Measurements from ENCODE around the gene DPEP1. TPM values are rescaled to one million over a fixed set of nuclear protein-coding genes. Genes with fewer than 3 reads are reported as not detected.

Gene DPEP1
- polyA plus RNA-seq, 3 donors = not detected

DNA sequence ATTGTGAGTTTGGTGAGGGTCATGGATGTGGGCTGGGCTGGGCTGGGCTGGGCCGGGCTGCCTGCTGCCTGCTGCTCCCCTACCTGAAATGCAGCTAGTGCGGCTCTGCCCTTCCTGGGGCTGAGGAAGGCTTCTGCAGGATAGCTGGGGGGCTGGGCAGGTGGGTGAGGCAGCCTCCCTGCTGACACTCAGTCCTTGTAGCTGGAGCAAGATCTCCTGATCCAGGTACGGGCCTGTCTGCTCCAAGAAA is 48.3 kb upstream of the DPEP1 start:
- Histone ChIP-seq H2AFZ (ENCODE audit: insufficient read depth, low read depth, low read length, poor library complexity, severe bottlenecking) (no peak overlapping the region), H3K27me3 (ENCODE audit: control insufficient read depth in 2 of 2, insufficient read depth in 2 of 2, low read length in 2 of 2) (peaks cover 0 to 2% of the 10 kb centered on the region in 2 donors), H4K20me1 (ENCODE audit: insufficient read depth, low read length) (peaks cover 55% of the 10 kb centered on the region), H3K79me2 (ENCODE audit: insufficient read depth, low read length) (peaks cover 22% of the 10 kb centered on the region), H3K36me3 (replicated peaks in 1 of 2; ENCODE audit: control insufficient read depth in 1 of 2, insufficient read depth in 2 of 2, low read length in 2 of 2) (peaks cover 35 to 36% of the 10 kb centered on the region in 2 donors), H3K4me1 (ENCODE audit: control insufficient read depth in 1 of 2, insufficient read depth in 2 of 2, low read length in 2 of 2) (peaks cover 27 to 46% of the 10 kb centered on the region in 2 donors), H3K4me3 (replicated peaks in 1 of 3; ENCODE audit: low read depth in 2 of 3, low read length in 3 of 3) (peak overlapping the region in 1 of 3 experiments; percentile 59), H3K9ac (ENCODE audit: insufficient read depth, low read length, poor library complexity, severe bottlenecking) (peak overlapping the region; percentile 51), H3K27ac (ENCODE audit: low read depth in 1 of 2, low read length in 2 of 2) (no peak overlapping the region), H3K4me2 (replicated peaks; ENCODE audit: extremely low read depth, low read length, poor library complexity, severe bottlenecking) (peak overlapping the region; percentile 71), H3K9me3 (replicated peaks in 1 of 2; ENCODE audit: control insufficient read depth in 1 of 2, insufficient read depth in 1 of 2, low read length in 2 of 2) (no peaks in the 10 kb centered on the region)
- intact Hi-C loops (cut with micrococcal nuclease) = no loop called here
- no peak for DNase-seq
- 31% methylated on average over 3 of the region's 3 CpGs for WGBS (ENCODE audit: insufficient coverage)
- Mint-ChIP-seq H3K4me3 (peak overlapping the region; percentile 57 to 72), H3K27me3 (ENCODE audit: low read depth in 3 of 3) (peaks cover 5 to 8% (median 6%) of the 10 kb centered on the region in 3 donors), H3K27ac (no peak overlapping the region), H3K36me3 (peaks cover 41 to 43% of the 10 kb centered on the region in 2 donors), H3K4me1 (peaks cover 51% of the 10 kb centered on the region), H3K9me3 (no peaks in the 10 kb centered on the region)
- TF ChIP-seq, protein P1, sequence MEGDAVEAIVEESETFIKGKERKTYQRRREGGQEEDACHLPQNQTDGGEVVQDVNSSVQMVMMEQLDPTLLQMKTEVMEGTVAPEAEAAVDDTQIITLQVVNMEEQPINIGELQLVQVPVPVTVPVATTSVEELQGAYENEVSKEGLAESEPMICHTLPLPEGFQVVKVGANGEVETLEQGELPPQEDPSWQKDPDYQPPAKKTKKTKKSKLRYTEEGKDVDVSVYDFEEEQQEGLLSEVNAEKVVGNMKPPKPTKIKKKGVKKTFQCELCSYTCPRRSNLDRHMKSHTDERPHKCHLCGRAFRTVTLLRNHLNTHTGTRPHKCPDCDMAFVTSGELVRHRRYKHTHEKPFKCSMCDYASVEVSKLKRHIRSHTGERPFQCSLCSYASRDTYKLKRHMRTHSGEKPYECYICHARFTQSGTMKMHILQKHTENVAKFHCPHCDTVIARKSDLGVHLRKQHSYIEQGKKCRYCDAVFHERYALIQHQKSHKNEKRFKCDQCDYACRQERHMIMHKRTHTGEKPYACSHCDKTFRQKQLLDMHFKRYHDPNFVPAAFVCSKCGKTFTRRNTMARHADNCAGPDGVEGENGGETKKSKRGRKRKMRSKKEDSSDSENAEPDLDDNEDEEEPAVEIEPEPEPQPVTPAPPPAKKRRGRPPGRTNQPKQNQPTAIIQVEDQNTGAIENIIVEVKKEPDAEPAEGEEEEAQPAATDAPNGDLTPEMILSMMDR (IDR thresholded peaks at IDR 0.05) = no peak

DNA sequence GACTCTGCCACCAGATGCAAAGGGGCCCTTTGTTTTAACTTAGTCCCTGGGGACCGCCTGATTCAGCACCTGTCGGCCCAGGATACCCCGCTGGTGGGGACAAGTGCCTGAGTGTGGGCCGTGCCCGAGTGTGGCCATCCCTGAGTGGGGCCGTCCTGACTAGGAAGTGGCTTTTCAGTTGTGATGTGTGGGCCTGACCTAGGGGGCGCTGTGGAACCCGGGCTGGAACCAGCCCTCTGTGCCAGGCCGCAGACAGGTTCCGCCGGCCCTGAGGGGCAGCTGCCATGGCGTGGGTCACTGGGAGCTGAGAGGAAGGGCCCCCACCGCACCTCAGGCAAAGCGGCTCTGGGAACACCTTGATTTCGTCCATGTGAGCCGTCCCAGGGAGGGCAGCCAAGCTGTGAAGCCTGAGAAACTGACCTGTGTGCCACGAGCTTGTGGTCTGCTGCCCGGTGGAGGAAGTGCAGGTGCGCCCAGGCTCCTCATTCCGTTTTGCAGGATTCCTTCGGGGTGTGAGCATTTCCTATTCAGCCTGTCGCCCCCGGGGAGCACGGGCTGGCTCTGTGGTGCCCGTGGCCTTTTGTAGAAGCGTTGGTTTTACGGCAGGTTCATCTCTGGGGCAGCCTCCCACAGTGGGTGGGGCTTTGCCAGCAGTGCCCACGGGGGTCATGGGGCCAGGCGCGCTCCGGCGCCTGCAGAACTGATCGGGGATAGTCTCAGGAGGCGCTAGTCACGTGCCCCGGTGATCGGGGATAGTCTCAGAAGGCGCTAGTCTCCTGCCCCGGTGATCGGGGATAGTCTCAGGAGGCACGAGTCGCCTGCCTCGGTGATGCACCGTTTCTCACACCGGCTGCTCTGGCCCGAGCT is 47.7 kb upstream of the DPEP1 start:
- Mint-ChIP-seq H3K27ac (peak overlapping the region in 1 of 7 donors; percentile 36), H3K9me3 (no peaks in the 10 kb centered on the region), H3K36me3 (peaks cover 41 to 43% of the 10 kb centered on the region in 2 donors), H3K4me3 (peak overlapping the region; percentile 57 to 72), H3K27me3 (ENCODE audit: low read depth in 3 of 3) (peaks cover 6 to 11% (median 7%) of the 10 kb centered on the region in 3 donors), H3K4me1 (peaks cover 51% of the 10 kb centered on the region)
- 2% methylated on average over 43 of the region's 46 CpGs for whole genome bisulfite sequencing (ENCODE audit: insufficient coverage)
- Histone ChIP-seq H3K27ac (ENCODE audit: low read depth in 1 of 2, low read length in 2 of 2) (no peak overlapping the region), H3K9ac (ENCODE audit: insufficient read depth, low read length, poor library complexity, severe bottlenecking) (peak overlapping the region; percentile 51), H3K27me3 (ENCODE audit: control insufficient read depth in 2 of 2, insufficient read depth in 2 of 2, low read length in 2 of 2) (peaks cover 0 to 2% of the 10 kb centered on the region in 2 donors), H3K36me3 (replicated peaks in 1 of 2; ENCODE audit: control insufficient read depth in 1 of 2, insufficient read depth in 2 of 2, low read length in 2 of 2) (peaks cover 35 to 36% of the 10 kb centered on the region in 2 donors), H3K4me1 (ENCODE audit: control insufficient read depth in 1 of 2, insufficient read depth in 2 of 2, low read length in 2 of 2) (peaks cover 27 to 45% of the 10 kb centered on the region in 2 donors), H3K4me3 (replicated peaks in 1 of 3; ENCODE audit: low read depth in 2 of 3, low read length in 3 of 3) (peak overlapping the region in 1 of 3 experiments; percentile 59), H2AFZ (ENCODE audit: insufficient read depth, low read depth, low read length, poor library complexity, severe bottlenecking) (peak overlapping the region; percentile 56), H3K79me2 (ENCODE audit: insufficient read depth, low read length) (peaks cover 19% of the 10 kb centered on the region), H3K9me3 (replicated peaks in 1 of 2; ENCODE audit: control insufficient read depth in 1 of 2, insufficient read depth in 1 of 2, low read length in 2 of 2) (no peaks in the 10 kb centered on the region), H4K20me1 (ENCODE audit: insufficient read depth, low read length) (peaks cover 55% of the 10 kb centered on the region), H3K4me2 (replicated peaks; ENCODE audit: extremely low read depth, low read length, poor library complexity, severe bottlenecking) (peak overlapping the region; percentile 71)
- DNase-seq = peak; percentile 23 to 59 (median 25)
- TF ChIP-seq, protein P1 (IDR thresholded peaks at IDR 0.05) = peak; percentile 68
- intact Hi-C loops (cut with micrococcal nuclease) = no loop called here

Measured in CD14-positive monocyte (primary cell).